WERI-Rb-1 (cell line): ENCODE measurements around the gene AADACL2.

ENCODE experiments used
- DNase-seq: peaks from one replicate; pipeline ENCODE4 v3.0.0-alpha.2; 2020
- H3K27ac ChIP-seq: fragments of 250-450 bp; sonication (Bioruptor Pico); 2 replicates; pipeline ENCODE4 v1.5.1; 2020; ENCODE audit warnings: mild to moderate bottlenecking, moderate library complexity
- H3K27me3 ChIP-seq: fragments of 250-450 bp; sonication (Bioruptor Pico); 2 replicates; pipeline ENCODE4 v1.5.1; 2021; ENCODE audit warnings: mild to moderate bottlenecking, low read depth, moderate library complexity; ENCODE audit not compliant: insufficient read depth, severe bottlenecking
- H3K36me3 ChIP-seq: fragments of 250-450 bp; sonication (Bioruptor Pico); 2 replicates; pipeline ENCODE4 v1.5.1; 2020; ENCODE audit warnings: mild to moderate bottlenecking, moderate library complexity
- H3K4me3 ChIP-seq: 2 replicates; pipeline ENCODE4 v1.5.1; 2011; ENCODE audit warnings: low read depth, mild to moderate bottlenecking, control low read depth, low read length
- H3K9me3 ChIP-seq: fragments of 250-450 bp; sonication (Bioruptor Pico); 2 replicates; pipeline ENCODE4 v1.5.1; 2021; ENCODE audit warnings: mild to moderate bottlenecking, moderate library complexity; ENCODE audit not compliant: severe bottlenecking
- TF ChIP-seq, protein P1 (sequence below): IDR thresholded peaks from 2 replicates; pipeline ENCODE4 v1.5.1; 2011; ENCODE audit warnings: low read depth, mild to moderate bottlenecking, control low read depth, inconsistent platforms, low read length

The AADACL2 gene

DNA sequence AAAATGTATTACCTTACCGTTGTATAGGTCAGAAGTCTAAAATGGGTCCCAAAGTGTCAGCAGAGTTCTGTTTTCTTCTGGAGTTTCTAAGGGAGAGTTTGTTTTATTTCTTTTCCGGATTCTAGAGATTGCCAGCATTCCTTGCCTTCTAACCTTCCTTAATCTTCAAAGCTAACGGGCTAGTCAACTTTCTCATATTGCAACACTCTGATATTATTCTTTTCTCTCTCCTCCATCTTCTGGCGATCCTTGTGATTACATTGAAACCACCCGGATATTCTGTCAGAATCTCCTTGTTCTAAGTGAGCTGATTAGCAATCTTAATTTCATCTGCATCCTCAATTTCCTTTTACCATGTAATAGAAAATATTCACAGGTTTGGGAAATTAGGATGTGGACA lies 36.2 kb upstream of the AADACL2 start:
- H3K27me3 ChIP-seq, result peaks cover 47% of the 10 kb centered on the region
- TF ChIP-seq, protein P1, sequence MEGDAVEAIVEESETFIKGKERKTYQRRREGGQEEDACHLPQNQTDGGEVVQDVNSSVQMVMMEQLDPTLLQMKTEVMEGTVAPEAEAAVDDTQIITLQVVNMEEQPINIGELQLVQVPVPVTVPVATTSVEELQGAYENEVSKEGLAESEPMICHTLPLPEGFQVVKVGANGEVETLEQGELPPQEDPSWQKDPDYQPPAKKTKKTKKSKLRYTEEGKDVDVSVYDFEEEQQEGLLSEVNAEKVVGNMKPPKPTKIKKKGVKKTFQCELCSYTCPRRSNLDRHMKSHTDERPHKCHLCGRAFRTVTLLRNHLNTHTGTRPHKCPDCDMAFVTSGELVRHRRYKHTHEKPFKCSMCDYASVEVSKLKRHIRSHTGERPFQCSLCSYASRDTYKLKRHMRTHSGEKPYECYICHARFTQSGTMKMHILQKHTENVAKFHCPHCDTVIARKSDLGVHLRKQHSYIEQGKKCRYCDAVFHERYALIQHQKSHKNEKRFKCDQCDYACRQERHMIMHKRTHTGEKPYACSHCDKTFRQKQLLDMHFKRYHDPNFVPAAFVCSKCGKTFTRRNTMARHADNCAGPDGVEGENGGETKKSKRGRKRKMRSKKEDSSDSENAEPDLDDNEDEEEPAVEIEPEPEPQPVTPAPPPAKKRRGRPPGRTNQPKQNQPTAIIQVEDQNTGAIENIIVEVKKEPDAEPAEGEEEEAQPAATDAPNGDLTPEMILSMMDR, result no peak
- no peaks in the 10 kb centered on the region for H3K36me3 ChIP-seq
- H3K27ac ChIP-seq, result no peak overlapping the region
- no peak for DNase-seq
- H3K4me3 ChIP-seq, result no peak overlapping the region
- H3K9me3 ChIP-seq, result no peaks in the 10 kb centered on the region

DNA sequence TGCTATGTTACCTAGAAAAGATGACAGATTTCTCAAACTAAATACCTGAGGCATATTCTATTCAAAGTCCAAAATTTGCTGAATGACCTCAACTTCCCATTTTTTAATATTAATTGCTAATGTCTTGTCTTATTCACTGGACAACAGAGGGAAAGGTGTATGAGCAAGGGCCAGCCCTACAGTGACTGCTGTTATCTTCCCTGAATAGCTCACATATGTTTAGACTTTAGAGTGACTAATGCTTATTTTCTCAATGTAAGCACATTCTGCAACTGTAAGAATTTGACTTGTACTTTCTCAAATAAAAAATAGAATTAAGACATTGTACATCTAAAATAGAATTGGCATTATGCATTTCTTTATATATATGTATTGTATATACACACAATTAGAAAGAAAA lies 26.5 kb upstream of the AADACL2 start:
- Histone ChIP-seq H3K27ac (no peak overlapping the region), H3K9me3 (no peaks in the 10 kb centered on the region), H3K36me3 (no peaks in the 10 kb centered on the region), H3K4me3 (no peak overlapping the region), H3K27me3 (peaks cover 15% of the 10 kb centered on the region)
- no peak for DNase-seq
- TF ChIP-seq, protein P1, result no peak

DNA sequence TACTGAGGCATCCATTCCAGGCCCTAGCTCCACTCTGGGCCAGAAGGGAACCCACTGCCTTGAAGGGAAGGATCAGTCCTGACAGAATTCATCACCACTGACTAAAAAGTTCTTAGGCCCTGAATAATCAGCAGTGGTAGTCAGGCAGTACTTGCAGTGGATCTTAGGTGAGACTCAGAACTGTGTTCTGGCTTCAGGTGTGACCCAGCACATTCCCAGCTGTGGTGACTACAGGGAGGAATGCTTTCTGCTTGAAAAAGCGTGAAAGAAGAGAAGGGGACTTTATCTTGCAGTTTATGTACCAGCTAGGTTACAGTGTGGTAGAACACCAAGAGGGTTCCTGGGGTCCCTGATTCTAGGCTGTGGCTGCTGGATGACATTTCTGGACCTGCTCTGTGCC lies 24.9 kb upstream of the AADACL2 start:
- DNase-seq, result no peak
- Histone ChIP-seq H3K9me3 (no peaks in the 10 kb centered on the region), H3K4me3 (no peak overlapping the region), H3K27me3 (peaks cover 17% of the 10 kb centered on the region), H3K27ac (no peak overlapping the region), H3K36me3 (no peaks in the 10 kb centered on the region)
- TF ChIP-seq, protein P1, result no peak

DNA sequence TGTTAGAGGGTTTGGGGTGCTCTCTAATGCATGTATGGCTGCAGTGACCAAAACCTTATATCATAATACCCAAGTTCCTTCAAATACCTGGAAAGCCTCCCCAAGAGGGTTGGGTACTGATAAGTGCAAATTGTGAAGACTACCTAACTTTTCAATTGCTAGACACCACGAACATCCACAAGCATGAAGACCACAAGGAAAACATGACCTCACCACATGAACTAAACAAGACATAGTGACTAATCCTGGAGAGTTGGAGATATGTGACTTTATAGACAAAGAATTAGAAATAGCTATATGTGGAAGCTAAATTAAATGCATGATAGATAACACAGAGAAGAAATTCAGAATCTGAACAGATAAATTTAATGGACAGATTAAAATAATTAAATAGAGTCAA lies 23.9 kb upstream of the AADACL2 start:
- peaks cover 20% of the 10 kb centered on the region for H3K27me3 ChIP-seq
- H3K4me3 ChIP-seq, result no peak overlapping the region
- no peaks in the 10 kb centered on the region for H3K36me3 ChIP-seq
- DNase-seq, result no peak
- no peaks in the 10 kb centered on the region for H3K9me3 ChIP-seq
- H3K27ac ChIP-seq, result no peak overlapping the region
- TF ChIP-seq, protein P1, result no peak

DNA sequence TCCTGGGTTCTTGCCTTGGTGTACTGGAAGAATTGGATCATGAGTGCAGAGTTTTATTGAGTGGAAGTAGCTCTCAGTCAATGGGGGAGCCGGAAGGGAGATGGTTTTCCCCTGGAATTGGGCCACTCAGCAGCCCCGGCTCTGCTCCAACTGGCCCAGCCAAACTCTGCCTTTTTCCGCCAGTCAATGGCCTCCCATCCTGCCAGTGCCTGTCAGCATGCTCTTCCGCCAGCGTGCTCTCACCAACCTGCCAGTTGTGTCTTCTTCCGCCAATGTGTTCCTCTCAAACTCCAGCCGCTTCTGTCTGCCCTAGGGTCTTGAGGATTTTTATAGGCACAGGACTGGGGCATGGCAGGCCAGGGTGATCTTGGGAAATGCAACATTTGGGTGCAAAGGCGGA lies 12.4 kb upstream of the AADACL2 start:
- Histone ChIP-seq H3K36me3 (no peaks in the 10 kb centered on the region), H3K27me3 (peaks cover 20% of the 10 kb centered on the region), H3K27ac (no peak overlapping the region), H3K9me3 (no peaks in the 10 kb centered on the region), H3K4me3 (no peak overlapping the region)
- no peak for DNase-seq
- TF ChIP-seq, protein P1, result no peak

DNA sequence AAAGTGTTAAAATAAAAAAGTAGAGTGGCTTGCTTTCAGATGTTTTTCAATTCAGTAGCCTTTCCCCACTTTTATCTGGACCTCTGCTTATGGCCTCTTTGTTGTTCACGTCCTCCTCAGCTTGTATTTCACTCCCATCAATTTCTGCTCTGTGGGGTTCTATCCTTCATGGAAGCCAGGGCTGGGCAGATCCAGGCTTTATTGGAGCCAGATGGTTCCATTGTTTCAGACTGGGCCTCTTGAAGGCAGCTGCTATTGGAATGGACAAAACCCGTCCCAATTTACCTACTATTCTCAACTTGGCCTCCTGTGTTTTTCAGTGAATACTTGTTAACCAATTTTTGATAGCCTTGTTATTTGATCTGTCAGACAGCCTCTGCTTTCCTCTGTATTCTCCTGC lies 10.9 kb upstream of the AADACL2 start:
- no peak for DNase-seq
- H3K4me3 ChIP-seq, result no peak overlapping the region
- TF ChIP-seq, protein P1, result no peak

More for the DNA sequence above, 10.9 kb upstream of the AADACL2 start:
- H3K27ac ChIP-seq, result no peak overlapping the region
- H3K27me3 ChIP-seq, result peaks cover 20% of the 10 kb centered on the region
- H3K36me3 ChIP-seq, result no peaks in the 10 kb centered on the region
- H3K9me3 ChIP-seq, result no peaks in the 10 kb centered on the region
